Skin of body (tissue), 3 donors: ENCODE measurements around the gene GSKIP. TPM values are rescaled to one million over a fixed set of nuclear protein-coding genes. Genes with fewer than 3 reads are reported as not detected.

Source experiments
- DNase-seq: peaks from one replicate; lab custom pipeline; 2025; lab: John Stamatoyannopoulos, UW
- small RNA-seq: library from RNA; depleted of rRNA; stranded (forward); fragments of <200 nt; gene quantifications from one replicate; pipeline ENCODE3, GENCODE V24; 2014; ENCODE audit warnings: low replicate concordance
- total RNA-seq: library from RNA; depleted of rRNA; stranded (reverse); fragments of >200 nt; gene quantifications from one replicate; pipeline ENCODE4 v1.2.3, GENCODE V29; 2014

The GSKIP gene
- total RNA-seq, 1 donor from 2014 or later, result 25.1 TPM

DNA sequence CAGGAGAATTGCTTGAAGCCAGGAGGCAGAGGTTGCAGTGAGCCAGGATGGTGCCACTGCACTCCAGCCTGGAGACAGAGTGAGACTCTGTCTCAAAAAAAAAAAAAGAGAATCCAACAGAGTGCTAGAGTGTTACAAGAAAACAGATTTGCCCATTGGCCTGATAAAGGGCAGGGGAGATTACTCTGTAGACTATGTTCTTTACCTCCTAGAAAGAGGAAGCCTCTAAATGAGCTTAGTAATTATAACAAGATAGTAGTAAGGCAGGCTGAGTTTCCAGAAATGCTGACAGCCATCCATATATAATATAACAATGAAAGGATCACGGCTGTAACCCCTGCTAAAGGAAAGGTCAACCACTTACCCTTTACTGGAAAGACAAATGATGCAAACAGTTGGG, 53.0 kb downstream of the GSKIP start:
- DNase-seq, result no peak

DNA sequence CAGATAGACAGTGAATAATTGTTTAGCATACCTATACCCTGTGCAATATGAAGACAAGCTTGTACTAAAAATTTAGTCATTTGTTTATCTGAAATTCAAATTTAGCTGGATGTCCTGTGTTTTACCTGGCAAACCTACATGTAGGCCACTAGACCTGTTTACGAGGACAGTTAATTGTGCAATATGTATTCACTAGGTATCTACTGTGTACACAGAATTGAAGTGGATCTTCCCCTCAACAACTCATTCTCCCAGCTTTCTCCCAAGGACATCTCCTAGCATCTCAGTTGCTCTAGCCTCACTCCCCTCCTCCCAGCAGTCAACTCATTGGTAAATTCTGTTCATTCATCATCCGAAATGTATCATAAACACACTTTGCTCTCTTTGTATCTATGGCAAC, 53.9 kb downstream of the GSKIP start:
- no peak for DNase-seq

- no peak for DNase-seq
These were observed 54.7 kb downstream of the GSKIP start for GRCh38 chr14:96418075-96418474.

- no peak for DNase-seq
These were observed 57.9 kb downstream of the GSKIP start for GRCh38 chr14:96421236-96421635.

DNA sequence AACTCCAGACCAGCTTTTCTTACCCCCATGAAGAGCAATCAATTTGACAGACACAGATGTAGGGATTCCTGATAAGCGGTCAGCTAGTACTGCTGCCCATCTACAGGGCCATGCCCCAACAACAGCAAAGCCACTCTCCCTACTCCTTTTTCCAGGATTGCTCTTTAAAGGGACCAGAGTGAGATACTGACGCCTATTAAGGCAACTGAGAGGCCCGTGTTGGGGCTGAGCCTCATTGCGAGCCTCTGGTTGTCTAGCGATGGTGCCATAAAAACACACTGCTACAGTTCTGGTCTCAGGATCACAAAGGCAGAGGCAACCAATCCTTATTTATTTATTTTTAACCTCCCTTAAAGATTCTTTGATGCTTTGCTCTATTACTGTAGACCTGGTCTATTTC, 59.7 kb downstream of the GSKIP start:
- no peak for DNase-seq

DNA sequence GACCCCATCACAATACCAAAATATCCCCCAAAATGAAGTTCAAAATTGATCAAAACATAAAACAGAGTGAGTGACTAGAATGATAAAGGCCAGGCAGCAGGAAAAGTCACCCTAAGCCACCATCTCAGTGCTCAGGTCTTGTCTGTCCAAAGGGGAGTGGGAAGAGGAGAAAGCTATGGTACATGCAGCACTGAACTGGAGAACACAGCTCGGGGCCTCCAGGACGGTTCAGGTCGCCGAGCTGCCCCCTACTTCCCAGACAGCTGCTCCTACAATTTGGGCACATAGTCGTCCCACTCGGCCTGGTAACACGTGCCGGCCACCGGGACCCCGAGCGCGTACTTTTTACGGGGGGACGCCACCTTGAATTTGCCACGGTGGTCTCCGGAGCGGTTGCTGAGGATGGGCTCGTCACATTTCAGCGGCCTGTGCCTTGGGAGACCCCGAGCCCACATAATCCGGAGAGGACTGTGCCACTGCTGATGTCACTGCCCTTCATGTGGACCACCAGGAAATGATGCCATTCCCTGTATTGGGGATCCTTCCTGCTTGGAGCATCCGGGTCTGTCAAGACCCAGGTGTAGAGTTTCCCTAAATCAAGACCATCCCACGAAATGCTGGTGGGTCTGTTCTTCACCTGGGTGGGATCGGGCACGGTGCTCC, 60.3 kb downstream of the GSKIP start:
- DNase-seq, result no peak

DNA sequence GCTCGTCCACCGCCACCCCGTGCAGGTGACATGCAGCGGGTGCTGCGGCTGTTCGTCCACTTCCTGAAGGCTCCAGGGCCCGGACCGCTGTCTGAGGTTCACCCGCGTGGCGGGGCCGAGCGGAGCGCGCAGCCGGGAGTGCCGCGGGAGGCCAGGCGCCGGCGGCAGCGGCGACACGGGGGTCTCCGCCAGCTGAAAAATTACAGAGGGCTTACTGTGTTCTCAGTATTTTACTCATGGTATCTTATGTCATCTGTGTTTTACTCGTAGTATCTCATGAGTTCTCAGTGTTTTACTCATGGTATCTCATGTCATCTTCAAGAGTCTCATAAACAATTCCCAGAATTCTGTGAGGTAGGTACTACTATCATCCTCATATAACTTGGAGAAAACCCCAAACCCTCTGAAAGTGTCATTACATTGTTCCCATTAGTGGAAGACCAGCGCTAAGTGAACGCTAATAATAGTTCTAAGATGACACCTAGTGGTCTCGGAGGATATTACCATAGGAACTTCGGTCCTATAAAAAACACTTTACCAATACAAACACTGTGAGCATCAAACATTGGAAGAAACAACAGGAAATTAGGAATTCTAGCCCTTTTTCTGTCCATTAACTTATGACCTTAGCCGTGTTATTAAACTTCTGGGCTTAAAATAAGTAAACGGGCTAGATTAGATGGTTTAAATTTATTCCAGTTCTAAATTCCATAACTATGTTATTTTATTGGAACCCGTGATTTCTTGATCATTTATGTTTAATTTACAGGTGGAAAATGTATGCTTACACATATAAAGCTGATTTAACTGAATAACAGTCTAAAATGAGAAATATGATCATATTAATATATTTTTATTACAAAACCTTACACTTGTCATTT, 61.0 kb downstream of the GSKIP start:
- DNase-seq, result peak; percentile 77

DNA sequence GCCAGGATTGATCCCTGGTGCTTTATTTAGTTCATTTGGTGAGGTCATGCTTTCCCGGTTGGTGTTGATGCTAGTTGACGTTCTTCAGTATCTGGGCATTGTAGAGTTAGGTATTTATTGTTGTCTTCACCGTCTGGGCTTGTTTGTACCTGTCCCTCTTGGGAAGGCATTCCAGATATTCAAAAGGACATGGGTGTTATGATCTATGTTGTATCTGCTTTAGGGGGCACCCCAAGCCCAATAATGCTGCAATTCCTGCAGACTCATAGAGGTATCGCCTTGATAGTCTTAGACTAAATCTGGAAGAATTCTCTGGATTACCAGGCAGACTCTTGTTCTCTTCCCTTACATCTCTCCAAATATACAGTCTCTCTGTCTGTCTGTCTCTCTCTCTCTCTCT, 70.7 kb downstream of the GSKIP start:
- DNase-seq, result no peak

Small RNAs within 50 kb of the gene (small RNA-seq; reads per million reads assigned to genes)
- gene RNU2-33P, result 0.14 reads per million

Other genes starting within 250 kb of the GSKIP start
- 2.7 TPM for gene BDKRB2, start 158.7 kb upstream of the GSKIP start, total RNA-seq
- gene BDKRB1, start 107.3 kb upstream of the GSKIP start, total RNA-seq, result 0.20 TPM
- 41.9 TPM for gene ATG2B, start 185 bp upstream of the GSKIP start, total RNA-seq
- gene AK7, start 28.6 kb downstream of the GSKIP start, total RNA-seq, result 0.79 TPM
- gene PAPOLA, start 138.9 kb downstream of the GSKIP start, total RNA-seq, result 164 TPM